HG03571 (cell line): Measurements from ENCODE around the gene TCF7L1.
"Not testable (repeated sequence)": the region's sequence is repeated elsewhere in the genome, so short reads cannot be mapped to it uniquely, and the experiment has no call there.

ENCODE experiments used
- ATAC-seq: cut with Tn5 transposase; IDR thresholded peaks from one replicate; pipeline ENCODE4 v1.9.1; 2021; ENCODE audit not compliant: unreplicated experiment

TCF7L1 gene

DNA sequence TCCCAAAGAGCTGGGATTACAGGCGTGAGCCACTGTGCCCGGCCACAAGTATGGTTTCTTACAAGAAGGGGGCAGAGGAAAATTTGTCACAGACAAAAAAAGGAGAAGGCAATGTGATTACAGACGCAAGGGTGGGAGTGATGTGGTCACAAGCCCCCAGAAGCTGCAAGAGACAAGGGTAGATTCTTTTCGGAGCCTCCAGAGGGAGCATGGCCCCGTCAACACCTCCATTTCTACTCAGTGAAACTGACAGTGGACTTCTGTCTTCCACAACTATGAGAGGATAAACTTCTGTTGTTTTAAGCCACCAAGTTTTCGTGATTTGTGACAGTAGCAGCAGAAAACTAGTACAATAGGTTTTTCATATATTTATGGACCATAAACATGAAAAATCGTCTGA lies 2.1 kb upstream of the TCF7L1 start:
- ATAC-seq, result no peak

- no peak for ATAC-seq
These were observed 795 bp upstream of the TCF7L1 start for GRCh38 chr2:85132397-85132796.

GRCh38 chr2:85133751-85134254 lies 611 bp downstream of the TCF7L1 start:
- no peak for ATAC-seq

- no peak for ATAC-seq
These were observed 1.2 kb downstream of the TCF7L1 start for GRCh38 chr2:85134255-85134895.

GRCh38 chr2:85134896-85135659 lies 1.9 kb downstream of the TCF7L1 start:
- no peak for ATAC-seq

- no peak for ATAC-seq
These were observed 2.4 kb downstream of the TCF7L1 start for GRCh38 chr2:85135660-85135914.

DNA sequence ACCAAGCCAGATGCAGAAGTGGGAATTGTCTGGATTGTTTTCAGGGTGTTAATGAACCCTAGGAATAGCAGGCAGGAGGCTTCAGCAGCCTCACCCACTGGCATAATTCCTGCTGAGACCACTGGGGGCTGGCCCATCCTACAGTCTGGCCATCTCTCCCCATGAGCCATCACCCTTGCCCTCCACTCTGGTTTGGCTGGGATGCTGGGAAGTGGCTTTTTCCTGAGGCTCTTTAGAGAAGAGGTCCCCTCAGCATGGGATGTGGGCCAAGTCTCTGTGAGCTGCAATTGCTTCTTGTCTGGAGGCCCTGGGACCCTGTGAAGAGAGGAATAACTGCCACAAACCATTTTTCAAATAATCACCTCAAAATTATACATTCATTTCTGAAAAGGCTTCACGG lies 4.0 kb downstream of the TCF7L1 start:
- ATAC-seq, result no peak

- no peak for ATAC-seq
These were observed 10.4 kb downstream of the TCF7L1 start for GRCh38 chr2:85143463-85144082.

GRCh38 chr2:85145116-85145820 lies 12.1 kb downstream of the TCF7L1 start:
- ATAC-seq, result no peak

DNA sequence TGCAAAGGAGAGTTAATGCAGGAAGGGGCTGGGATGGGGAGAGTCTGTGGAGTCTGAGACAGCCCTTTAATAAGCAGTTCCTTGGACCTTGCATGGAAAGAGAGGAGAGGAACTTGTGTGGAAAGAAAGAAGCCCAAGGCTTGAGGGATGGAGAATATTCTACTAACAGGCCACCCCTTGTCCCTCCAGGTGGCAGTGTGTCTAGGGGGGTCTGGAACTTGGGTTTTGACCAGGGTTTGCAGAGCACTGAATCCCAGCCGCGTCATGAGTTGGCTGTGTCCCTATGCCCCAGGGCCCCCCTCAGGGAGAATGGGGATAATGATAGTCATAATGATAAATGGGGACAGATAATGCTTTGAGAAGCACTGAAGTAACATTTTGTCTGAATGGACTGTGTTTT lies 15.0 kb downstream of the TCF7L1 start:
- ATAC-seq, result no peak

DNA sequence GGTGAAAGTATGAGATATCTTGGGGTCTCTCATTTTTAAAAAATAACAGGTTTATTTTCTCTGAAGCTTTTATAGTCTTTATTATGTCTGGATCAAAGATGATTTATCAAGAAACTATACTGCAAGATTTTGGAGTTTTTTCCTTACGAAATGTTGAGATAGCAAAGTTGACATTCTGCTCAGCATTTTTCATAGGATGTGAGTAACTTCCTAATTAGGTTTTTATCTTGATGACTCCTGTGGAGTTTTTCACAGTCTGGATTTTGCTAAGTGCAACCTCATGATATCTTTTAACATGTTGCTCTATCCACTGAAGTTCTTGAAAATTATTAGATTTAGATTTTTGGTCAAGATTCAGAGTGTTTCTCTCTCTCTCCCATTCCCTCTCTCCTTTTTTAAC lies 17.8 kb downstream of the TCF7L1 start:
- no peak for ATAC-seq

GRCh38 chr2:85152895-85153294 lies 19.7 kb downstream of the TCF7L1 start:
- ATAC-seq, result no peak

DNA sequence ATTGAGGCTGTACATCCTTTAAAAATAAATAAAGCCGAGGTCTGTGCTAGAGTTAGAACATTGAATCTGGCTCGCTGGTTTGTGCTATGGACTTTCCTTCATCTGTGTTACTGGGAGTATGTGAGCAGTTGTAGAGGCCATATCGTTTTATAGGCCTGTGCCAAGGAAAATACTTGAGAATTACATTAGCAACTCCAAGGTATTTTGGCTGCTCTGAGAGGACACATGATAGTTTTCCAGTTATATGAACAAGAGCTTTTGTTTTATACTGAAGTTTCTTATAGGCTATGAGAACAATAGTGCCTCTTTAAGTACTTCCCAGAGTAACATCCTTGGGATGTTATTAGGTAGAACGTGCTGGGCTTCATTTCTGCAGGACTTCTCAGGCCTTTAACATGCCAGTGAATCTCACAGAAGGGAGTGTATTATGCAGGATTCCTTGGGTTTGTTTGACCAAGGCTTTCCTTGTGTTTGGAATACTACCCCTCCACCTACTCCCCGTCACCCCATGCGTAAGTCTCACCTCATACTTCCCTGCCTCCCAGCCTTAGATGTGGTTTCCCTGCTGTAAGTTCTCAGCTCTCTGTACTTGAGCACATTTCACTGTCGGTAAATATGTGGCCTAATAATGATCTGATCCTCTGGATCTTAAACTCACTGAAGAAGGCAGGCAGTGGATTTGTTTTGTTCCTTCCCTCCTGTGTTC lies 21.0 kb downstream of the TCF7L1 start:
- no peak for ATAC-seq

GRCh38 chr2:85155082-85155481 lies 21.9 kb downstream of the TCF7L1 start:
- not testable (repeated sequence) for ATAC-seq

DNA sequence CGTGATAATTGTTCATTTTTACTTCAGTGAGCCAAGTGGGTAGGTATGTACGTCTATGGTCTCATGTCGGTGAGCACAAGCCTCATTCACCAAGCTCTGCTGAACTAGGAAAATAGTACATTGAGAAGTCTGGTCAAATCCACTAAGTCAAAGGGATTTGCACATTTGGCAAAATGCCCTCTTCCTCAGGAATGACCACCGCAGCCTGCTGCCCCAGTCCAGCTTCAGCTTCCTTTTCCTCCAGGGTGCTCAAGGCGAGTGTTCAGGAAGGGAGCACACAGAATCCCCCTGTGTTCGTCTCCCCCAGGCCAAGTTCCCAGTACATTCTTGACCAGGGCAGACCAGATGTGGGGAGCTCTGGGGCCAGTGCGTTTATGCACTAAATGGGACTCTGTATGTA lies 23.0 kb downstream of the TCF7L1 start:
- no peak for ATAC-seq

- ATAC-seq, result no peak
These were observed 23.4 kb downstream of the TCF7L1 start for GRCh38 chr2:85156619-85157018.

DNA sequence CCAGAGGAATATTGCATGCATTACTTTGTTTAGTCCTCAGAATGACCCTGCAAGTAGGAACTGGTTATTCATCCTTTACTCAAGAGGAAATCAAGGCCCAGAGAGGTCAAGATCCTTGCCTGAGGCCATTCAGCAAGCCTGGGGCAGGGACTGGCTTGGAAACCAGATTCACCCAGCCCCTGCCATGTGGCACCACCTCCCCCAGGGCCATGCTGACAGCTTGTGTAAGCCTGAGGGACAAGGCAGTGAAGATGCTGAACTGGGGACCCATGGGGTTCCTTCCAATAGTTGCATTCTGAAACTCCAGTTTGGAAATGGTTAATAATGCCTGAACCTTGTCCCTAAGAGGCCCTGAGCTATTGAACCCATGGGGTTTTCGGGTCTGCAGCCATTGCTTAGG lies 24.2 kb downstream of the TCF7L1 start:
- ATAC-seq, result no peak

DNA sequence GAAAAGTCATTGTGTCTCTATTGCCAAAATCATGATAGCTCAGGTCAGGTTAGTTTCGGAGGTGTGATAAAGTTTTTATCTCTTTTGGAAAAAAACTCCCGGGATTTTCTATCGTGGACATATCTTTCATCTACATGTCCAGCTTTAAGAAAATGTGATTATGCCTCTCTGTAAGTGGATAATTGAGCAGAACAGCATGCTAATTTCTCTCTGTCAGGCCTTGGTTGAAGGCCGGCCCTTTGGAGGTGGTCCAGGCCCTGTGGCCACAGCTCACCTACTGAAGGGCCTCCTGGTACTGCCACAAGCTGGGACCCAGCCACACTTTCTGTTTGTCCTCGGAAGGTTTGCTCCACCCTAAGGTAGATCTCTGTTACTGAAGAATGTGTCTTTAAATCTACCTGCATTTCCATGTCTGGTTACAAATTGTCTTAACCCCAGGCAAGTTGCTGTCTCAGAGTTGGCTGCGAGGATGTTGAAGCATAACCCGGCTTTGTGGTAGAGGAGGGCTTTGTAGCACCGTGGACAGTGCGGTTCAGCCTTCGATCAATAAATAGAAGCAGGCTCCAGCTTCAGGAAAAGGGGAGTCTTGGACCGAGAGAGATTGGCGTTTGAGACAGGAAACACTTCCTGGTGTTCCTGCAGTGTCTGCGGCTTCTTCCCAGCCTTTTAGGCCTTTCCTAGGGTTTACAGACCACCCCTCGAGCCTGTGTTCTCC lies 25.5 kb downstream of the TCF7L1 start:
- no peak for ATAC-seq

- no peak for ATAC-seq
These were observed 26.4 kb downstream of the TCF7L1 start for GRCh38 chr2:85159589-85159988.
